A673 (cell line): ENCODE results near the gene ELMOD3. TPM values are rescaled to one million over a fixed set of nuclear protein-coding genes. Genes with fewer than 3 reads are reported as not detected.
A peak's percentile ranks its signal among the peaks of the same experiment; 100 is the strongest.

Experiments used
- BruUV-seq: library from RNA; stranded (reverse); fragments of 400-500 nt; replicated peaks from 2 replicates; lab custom pipeline; 2021; lab: Mats Ljungman, UMichigan
- CTCF ChIA-PET: fragments of 300-600 bp; sonication (Branson Sonifier 250); formaldehyde crosslinking; loops from one replicate; lab custom pipeline; 2022; ENCODE audit warnings: antibody characterized with exemption; lab: Charles Lee
- POLR2A ChIA-PET: fragments of 300-600 bp; sonication (Branson Sonifier 250); formaldehyde crosslinking; loops from one replicate; lab custom pipeline; 2022; ENCODE audit warnings: antibody characterized with exemption; ENCODE audit not compliant: low non-redundant PET; lab: Charles Lee
- DNase-seq: peaks from one replicate; pipeline ENCODE4 v3.0.0-alpha.2; 2015; ENCODE audit warnings: low spot score
- H3K27ac ChIP-seq: fragments of 200-600 bp; sonication (generic); 2 replicates; pipeline ENCODE4 v1.5.1; 2016; ENCODE audit warnings: mixed run types, low read depth, mild to moderate bottlenecking, mixed read lengths, antibody characterized with exemption, low read length; ENCODE audit not compliant: poor library complexity, severe bottlenecking
- H3K27me3 ChIP-seq: fragments of 200-600 bp; sonication (generic); replicated peaks from 2 replicates; pipeline ENCODE4 v1.6.1; 2017; ENCODE audit warnings: mixed run types, low read depth, mild to moderate bottlenecking, mixed read lengths, antibody characterized with exemption, low read length; ENCODE audit not compliant: insufficient read depth, poor library complexity
- H3K36me3 ChIP-seq: fragments of 200-600 bp; sonication (generic); 2 replicates; pipeline ENCODE4 v1.6.1; 2016; ENCODE audit warnings: mixed run types, mild to moderate bottlenecking, mixed read lengths, antibody characterized with exemption, low read length; ENCODE audit not compliant: insufficient read depth, poor library complexity, severe bottlenecking
- H3K4me1 ChIP-seq: fragments of 200-600 bp; sonication (generic); 2 replicates; pipeline ENCODE4 v1.6.1; 2017; ENCODE audit warnings: mixed run types, mild to moderate bottlenecking, mixed read lengths, antibody characterized with exemption, low read length; ENCODE audit not compliant: insufficient read depth, poor library complexity, severe bottlenecking
- H3K4me3 ChIP-seq: fragments of 200-600 bp; sonication (generic); 2 replicates; pipeline ENCODE4 v1.5.1; 2016; ENCODE audit warnings: low read depth, mixed run types, mild to moderate bottlenecking, mixed read lengths, low read length; ENCODE audit not compliant: poor library complexity, severe bottlenecking
- H3K9me3 ChIP-seq: fragments of 200-600 bp; sonication (generic); 2 replicates; pipeline ENCODE4 v1.6.1; 2016; ENCODE audit warnings: mixed run types, low read depth, mild to moderate bottlenecking, mixed read lengths, antibody characterized with exemption, low read length; ENCODE audit not compliant: poor library complexity, severe bottlenecking
- EZH2 ChIP-seq: fragments of 200-600 bp; sonication (generic); IDR thresholded peaks from 2 replicates; pipeline ENCODE4 v1.6.1; 2017; ENCODE audit warnings: borderline replicate concordance, low read depth, mild to moderate bottlenecking, mixed read lengths, antibody characterized with exemption, low read length; ENCODE audit not compliant: poor library complexity, severe bottlenecking
- intact Hi-C: fragments of 100-400 bp; cut with micrococcal nuclease; formaldehyde crosslinking; loops from one replicate; pipeline ENCODE4 v1.10.0; 2022; ENCODE audit not compliant: unreplicated experiment
- total RNA-seq: library from RNA; stranded (reverse); gene quantifications from 2 replicates; pipeline ENCODE4 v1.2.3, GENCODE V29; 2021
- TF ChIP-seq, protein P1 (sequence below): fragments of 300-800, 200-600 bp; sonication (generic); conservative IDR thresholded peaks from 2 replicates; pipeline ENCODE4 v1.5.1; 2017; ENCODE audit warnings: low read depth, mild to moderate bottlenecking, antibody characterized with exemption, low read length, moderate library complexity, mixed read lengths

ELMOD3 gene
- total RNA-seq, 1 experiment from 2014 or later = 13.0 TPM

DNA sequence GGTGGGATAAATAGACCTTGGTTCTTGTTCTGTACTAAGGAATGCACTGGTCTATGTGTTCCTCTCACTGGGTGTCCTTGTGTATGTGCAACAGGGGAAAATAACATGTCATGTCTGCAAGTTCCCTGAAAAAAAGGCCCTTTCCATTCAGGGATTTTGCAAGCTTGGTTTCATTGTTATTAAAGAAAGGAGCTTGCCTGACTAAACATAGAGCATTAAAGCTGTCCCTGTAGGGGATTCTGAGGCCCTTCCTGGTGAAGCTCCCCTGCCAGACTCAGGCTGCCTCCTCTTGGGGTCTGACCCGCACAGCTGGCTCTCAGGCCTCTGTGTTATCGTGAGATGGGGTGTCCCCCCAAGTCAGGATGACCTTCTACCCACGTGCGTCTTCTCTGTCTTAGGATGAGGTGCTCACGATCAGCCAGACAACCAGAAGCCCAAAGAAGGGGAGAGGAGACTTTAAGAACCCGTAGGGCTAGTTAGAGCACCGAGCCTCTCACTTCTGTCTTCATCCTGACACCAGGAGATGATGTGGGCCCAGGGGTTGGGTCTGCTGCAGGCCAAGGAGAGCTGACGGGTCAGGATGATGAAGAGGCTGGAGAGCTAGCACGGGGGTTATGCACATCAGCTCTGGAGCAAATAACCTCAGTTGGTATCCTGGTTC lies 34.4 kb downstream of the ELMOD3 start:
- no peaks in the 10 kb centered on the region for H3K36me3 ChIP-seq
- no peak overlapping the region for H3K4me3 ChIP-seq
- peak overlapping the region; percentile 37 for H3K27ac ChIP-seq
- no peaks in the 10 kb centered on the region for H3K9me3 ChIP-seq
- ChIA-PET CTCF (no interaction called here), POLR2A (no interaction called here)
- no peaks in the 10 kb centered on the region for H3K4me1 ChIP-seq
- DNase-seq = no peak
- H3K27me3 ChIP-seq = no peaks in the 10 kb centered on the region
- BruUV-seq = no TSS peak
- TF ChIP-seq, protein P1, sequence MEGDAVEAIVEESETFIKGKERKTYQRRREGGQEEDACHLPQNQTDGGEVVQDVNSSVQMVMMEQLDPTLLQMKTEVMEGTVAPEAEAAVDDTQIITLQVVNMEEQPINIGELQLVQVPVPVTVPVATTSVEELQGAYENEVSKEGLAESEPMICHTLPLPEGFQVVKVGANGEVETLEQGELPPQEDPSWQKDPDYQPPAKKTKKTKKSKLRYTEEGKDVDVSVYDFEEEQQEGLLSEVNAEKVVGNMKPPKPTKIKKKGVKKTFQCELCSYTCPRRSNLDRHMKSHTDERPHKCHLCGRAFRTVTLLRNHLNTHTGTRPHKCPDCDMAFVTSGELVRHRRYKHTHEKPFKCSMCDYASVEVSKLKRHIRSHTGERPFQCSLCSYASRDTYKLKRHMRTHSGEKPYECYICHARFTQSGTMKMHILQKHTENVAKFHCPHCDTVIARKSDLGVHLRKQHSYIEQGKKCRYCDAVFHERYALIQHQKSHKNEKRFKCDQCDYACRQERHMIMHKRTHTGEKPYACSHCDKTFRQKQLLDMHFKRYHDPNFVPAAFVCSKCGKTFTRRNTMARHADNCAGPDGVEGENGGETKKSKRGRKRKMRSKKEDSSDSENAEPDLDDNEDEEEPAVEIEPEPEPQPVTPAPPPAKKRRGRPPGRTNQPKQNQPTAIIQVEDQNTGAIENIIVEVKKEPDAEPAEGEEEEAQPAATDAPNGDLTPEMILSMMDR = no peak
- TF ChIP-seq EZH2 = no peak
- intact Hi-C loops = no loop called here

DNA sequence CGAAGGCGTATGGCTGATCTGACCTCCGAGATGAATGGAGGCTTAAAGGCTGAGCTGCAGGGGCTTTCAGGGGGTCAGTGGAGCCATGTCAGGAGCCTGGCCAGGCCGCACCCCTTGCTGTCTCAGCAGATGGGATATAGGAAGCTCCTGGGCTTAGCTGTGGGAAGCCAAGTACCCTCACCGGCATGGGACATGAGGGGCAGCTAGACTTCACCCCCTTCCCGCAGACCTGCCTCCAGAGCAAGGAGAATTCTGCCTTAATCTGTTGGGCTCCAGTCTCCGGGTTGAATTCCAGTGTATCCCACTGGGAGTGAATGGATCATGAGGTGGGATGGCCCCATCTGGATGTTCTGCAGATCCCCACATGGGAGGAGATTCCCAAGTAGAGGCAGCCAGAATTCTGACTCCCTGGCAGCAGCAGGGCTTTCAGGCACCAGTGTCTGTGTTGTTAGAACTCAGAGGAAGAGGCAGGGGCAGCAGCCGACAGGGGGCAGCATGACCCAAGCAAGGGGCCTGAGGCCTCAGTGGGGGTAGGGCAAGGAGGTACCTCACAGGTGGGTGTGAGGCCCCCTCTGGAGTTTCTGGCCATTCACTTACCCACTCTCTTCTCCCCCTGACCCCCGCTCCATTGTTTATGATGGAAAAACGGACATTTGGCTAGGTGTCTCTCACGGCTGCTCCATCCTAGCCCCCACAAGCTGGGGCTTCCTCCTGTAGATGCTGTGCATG lies 36.5 kb downstream of the ELMOD3 start:
- Histone ChIP-seq H3K27me3 (no peaks in the 10 kb centered on the region), H3K27ac (no peak overlapping the region), H3K4me3 (no peak overlapping the region), H3K4me1 (no peaks in the 10 kb centered on the region), H3K9me3 (no peaks in the 10 kb centered on the region), H3K36me3 (no peaks in the 10 kb centered on the region)
- POLR2A ChIA-PET = no interaction called here
- peak; percentile 36 for DNase-seq
- CTCF ChIA-PET = interaction anchor here (0.7 kb wide), 2 partner anchors 21 to 161 kb away, joined by 3 read pairs; no protein-coding TSS in a partner anchor
- intact Hi-C loops = no loop called here
- TF ChIP-seq EZH2 = no peak
- TF ChIP-seq, protein P1 = peak; percentile 61
- BruUV-seq = no TSS peak

DNA sequence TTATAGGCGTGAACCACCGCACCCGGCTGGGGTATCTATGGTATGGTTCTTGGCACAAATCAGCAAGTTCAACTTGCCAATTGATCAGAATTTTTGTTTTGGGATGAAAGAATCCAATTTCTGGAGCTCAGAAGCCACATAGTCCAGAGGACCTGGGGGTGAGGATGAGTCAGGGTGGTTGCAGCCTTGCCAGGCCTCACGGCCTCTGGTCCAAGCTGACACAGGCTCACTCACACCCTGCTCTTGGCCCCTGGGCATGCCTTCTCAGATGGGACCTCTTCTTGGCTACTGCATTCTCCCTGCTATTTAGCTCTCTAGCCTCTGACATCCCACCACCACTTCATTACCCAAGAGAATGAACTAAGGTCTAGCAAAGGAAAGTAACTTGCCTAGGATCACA lies 39.3 kb downstream of the ELMOD3 start:
- ChIA-PET CTCF (no interaction called here), POLR2A (interaction anchor here (0.5 kb wide), 1 partner anchor 168 kb away, joined by 3 read pairs; no protein-coding TSS in a partner anchor)
- no peak overlapping the region for H3K27ac ChIP-seq
- H3K9me3 ChIP-seq = no peaks in the 10 kb centered on the region
- H3K27me3 ChIP-seq = no peaks in the 10 kb centered on the region
- intact Hi-C loops = no loop called here
- BruUV-seq = no TSS peak
- DNase-seq = no peak
- no peaks in the 10 kb centered on the region for H3K36me3 ChIP-seq
- TF ChIP-seq, protein P1 = no peak
- TF ChIP-seq EZH2 = no peak
- H3K4me3 ChIP-seq = no peak overlapping the region
- no peaks in the 10 kb centered on the region for H3K4me1 ChIP-seq
